ENCODE data around the gene NTSR1. TPM values are rescaled to one million over a fixed set of nuclear protein-coding genes. Genes with fewer than 3 reads are reported as not detected.

NTSR1 gene
- total RNA-seq, 1 experiment from 2014 or later = 44.1 TPM

GRCh38 chr20:62780204-62780603, 71.6 kb downstream of the NTSR1 start:
- intact Hi-C loops (cut with micrococcal nuclease; ENCODE audit: unreplicated experiment) = no loop called here
- ATAC-seq = no peak
- DNase-seq (ENCODE audit: low read depth, low spot score) = no peak
- ChIA-PET CTCF (interaction anchor here (0.7 kb wide), 1 partner anchor 9 kb away, joined by 11 read pairs; no protein-coding TSS in a partner anchor), POLR2A (interaction anchor here (0.6 kb wide), 1 partner anchor 36 kb away, joined by 8 read pairs; no protein-coding TSS in a partner anchor)
- H3K27ac ChIP-seq (ENCODE audit: low read length) = no peak overlapping the region
- no peaks in the 10 kb centered on the region; the same call in 1 of the 2 replicates for H3K36me3 ChIP-seq (ENCODE audit: control insufficient read depth, insufficient read depth, low read length)
- H3K4me1 ChIP-seq (ENCODE audit: control insufficient read depth, insufficient read depth, low read length) = no peaks in the 10 kb centered on the region; the same call in 1 of the 2 replicates
- TF ChIP-seq TCF7L2 (IDR thresholded peaks at IDR 0.05; ENCODE audit: low read depth, low read length) = no peak
- no peak for TF ChIP-seq SIN3A (IDR thresholded peaks at IDR 0.05; ENCODE audit: borderline replicate concordance, insufficient read depth, low read depth, low read length)
- no peak for TF ChIP-seq REST (IDR thresholded peaks at IDR 0.05; ENCODE audit: insufficient read depth in 1 of 2, low read depth in 2 of 2, low read length in 1 of 2)
- TF ChIP-seq POLR2AphosphoS5 (IDR thresholded peaks at IDR 0.05; ENCODE audit: low read depth, low read length) = no peak
- TF ChIP-seq CTCF (IDR thresholded peaks at IDR 0.05) = no peak
- H3K4me3 ChIP-seq (ENCODE audit: low read depth in 2 of 2, low read length in 2 of 2) = no peak overlapping the region
- H3K27me3 ChIP-seq (ENCODE audit: control insufficient read depth, insufficient read depth, low read length) = no peaks in the 10 kb centered on the region
- no TSS peak for BruUV-seq (replicated peaks)
- H3K9me3 ChIP-seq (ENCODE audit: control insufficient read depth, insufficient read depth, low read depth, low read length) = no peaks in the 10 kb centered on the region
- in situ Hi-C loops (cut with HindIII; ENCODE audit: low pct_unique_long_range_greater_than_20kb, low sequenced_read_pairs) = no loop called here

GRCh38 chr20:62780696-62781095, 72.1 kb downstream of the NTSR1 start:
- BruUV-seq (replicated peaks) = no TSS peak

More at GRCh38 chr20:62780696-62781095, 72.1 kb downstream of the NTSR1 start:
- no peaks in the 10 kb centered on the region for H3K9me3 ChIP-seq (ENCODE audit: control insufficient read depth, insufficient read depth, low read depth, low read length)
- TF ChIP-seq REST (IDR thresholded peaks at IDR 0.05; ENCODE audit: insufficient read depth in 1 of 2, low read depth in 2 of 2, low read length in 1 of 2) (no peak), CTCF (IDR thresholded peaks at IDR 0.05) (no peak), POLR2AphosphoS5 (IDR thresholded peaks at IDR 0.05; ENCODE audit: low read depth, low read length) (no peak), SIN3A (IDR thresholded peaks at IDR 0.05; ENCODE audit: borderline replicate concordance, insufficient read depth, low read depth, low read length) (no peak), TCF7L2 (IDR thresholded peaks at IDR 0.05; ENCODE audit: low read depth, low read length) (no peak)
- H3K4me1 ChIP-seq (ENCODE audit: control insufficient read depth, insufficient read depth, low read length) = no peaks in the 10 kb centered on the region; the same call in 1 of the 2 replicates
- in situ Hi-C loops (cut with HindIII; ENCODE audit: low pct_unique_long_range_greater_than_20kb, low sequenced_read_pairs) = no loop called here
- H3K27ac ChIP-seq (ENCODE audit: low read length) = no peak overlapping the region
- H3K27me3 ChIP-seq (ENCODE audit: control insufficient read depth, insufficient read depth, low read length) = no peaks in the 10 kb centered on the region
- POLR2A ChIA-PET = interaction anchor here (0.6 kb wide), 2 partner anchors 37 to 407 kb away, joined by 3 to 8 read pairs; no protein-coding TSS in a partner anchor
- DNase-seq (ENCODE audit: low read depth, low spot score) = no peak
- H3K36me3 ChIP-seq (ENCODE audit: control insufficient read depth, insufficient read depth, low read length) = no peaks in the 10 kb centered on the region; the same call in 1 of the 2 replicates
- CTCF ChIA-PET = no interaction called here
- no peak for ATAC-seq
- H3K4me3 ChIP-seq (ENCODE audit: low read depth in 2 of 2, low read length in 2 of 2) = no peak overlapping the region
- intact Hi-C loops (cut with micrococcal nuclease; ENCODE audit: unreplicated experiment) = no loop called here

Measured in Panc1 (cell line).